Smooth muscle cell (in vitro differentiated cells): ENCODE data around the gene C1orf198. TPM values are rescaled to one million over a fixed set of nuclear protein-coding genes. Genes with fewer than 3 reads are reported as not detected.
"Not testable (repeated sequence)": the region's sequence is repeated elsewhere in the genome, so short reads cannot be mapped to it uniquely, and the experiment has no call there.

Experiments
- DNase-seq: peaks from one replicate; lab custom pipeline; 2025; ENCODE audit not compliant: unreplicated experiment; lab: John Stamatoyannopoulos, UW
- H2AFZ ChIP-seq: fragments of 200-600 bp; sonication (generic); 2 replicates; pipeline ENCODE4 v1.6.0; 2016; ENCODE audit warnings: antibody characterized with exemption, low read depth, mild to moderate bottlenecking
- H3F3A ChIP-seq: fragments of 200-600 bp; sonication (generic); 2 replicates; pipeline ENCODE4 v1.6.0; 2017; ENCODE audit warnings: antibody characterized with exemption, low read depth
- H3K27ac ChIP-seq: fragments of 200-600 bp; sonication (generic); 2 replicates; pipeline ENCODE4 v1.5.1; 2016; ENCODE audit warnings: low read depth, mild to moderate bottlenecking
- H3K27me3 ChIP-seq: fragments of 200-600 bp; sonication (generic); 2 replicates; pipeline ENCODE4 v1.6.1; 2016; ENCODE audit warnings: low read depth, mild to moderate bottlenecking
- H3K36me3 ChIP-seq: fragments of 200-600 bp; sonication (generic); 2 replicates; pipeline ENCODE4 v1.5.1; 2016; ENCODE audit warnings: low read depth
- H3K4me1 ChIP-seq: fragments of 200-600 bp; sonication (generic); 2 replicates; pipeline ENCODE4 v1.5.1; 2016; ENCODE audit warnings: low read depth
- H3K4me2 ChIP-seq: fragments of 200-600 bp; sonication (generic); 2 replicates; pipeline ENCODE4 v1.6.0; 2016; ENCODE audit warnings: mild to moderate bottlenecking
- H3K4me3 ChIP-seq: fragments of 200-600 bp; sonication (generic); 2 replicates; pipeline ENCODE4 v1.5.1; 2016; ENCODE audit warnings: mild to moderate bottlenecking
- H3K79me2 ChIP-seq: fragments of 200-600 bp; sonication (generic); 2 replicates; pipeline ENCODE4 v1.6.0; 2016; ENCODE audit warnings: low read depth, mild to moderate bottlenecking
- H3K9ac ChIP-seq: fragments of 200-600 bp; sonication (generic); 2 replicates; pipeline ENCODE4 v1.6.0; 2016; ENCODE audit warnings: low read depth
- H3K9me3 ChIP-seq: fragments of 200-600 bp; sonication (generic); replicated peaks from 2 replicates; pipeline ENCODE4 v1.5.1; 2016; ENCODE audit warnings: low read depth
- H4K20me1 ChIP-seq: fragments of 200-600 bp; sonication (generic); 2 replicates; pipeline ENCODE4 v1.6.0; 2016; ENCODE audit warnings: low read depth
- WGBS: methylation state at CpG from one replicate; pipeline ENCODE4 v1.1.7; 2016; ENCODE audit warnings: low lambda C conversion rate; 5-methylcytosine and 5-hydroxymethylcytosine counted together
- polyA plus RNA-seq: library from polyadenylated mRNA; unstranded; fragments of >200 nt; fragmentation: Nextera tagmentation; extraction: Ambion mirVana; gene quantifications from 2 replicates; pipeline ENCODE4 v1.2.1, GENCODE V29; 2016
- total RNA-seq: library from RNA; depleted of rRNA; stranded (reverse); fragments of >200 nt; gene quantifications from 2 replicates; pipeline ENCODE4 v1.2.3, GENCODE V29; 2014
- TF ChIP-seq, protein P1 (sequence below): fragments of 200-600 bp; sonication (generic); IDR thresholded peaks from 2 replicates; pipeline ENCODE4 v1.5.1; 2017; ENCODE audit warnings: borderline replicate concordance, mild to moderate bottlenecking, antibody characterized with exemption; ENCODE audit not compliant: insufficient read depth, poor library complexity, severe bottlenecking

C1orf198 gene
- total and polyA plus RNA-seq, 2 experiments from 2014 or later, result 67.7 to 77.5 TPM

DNA sequence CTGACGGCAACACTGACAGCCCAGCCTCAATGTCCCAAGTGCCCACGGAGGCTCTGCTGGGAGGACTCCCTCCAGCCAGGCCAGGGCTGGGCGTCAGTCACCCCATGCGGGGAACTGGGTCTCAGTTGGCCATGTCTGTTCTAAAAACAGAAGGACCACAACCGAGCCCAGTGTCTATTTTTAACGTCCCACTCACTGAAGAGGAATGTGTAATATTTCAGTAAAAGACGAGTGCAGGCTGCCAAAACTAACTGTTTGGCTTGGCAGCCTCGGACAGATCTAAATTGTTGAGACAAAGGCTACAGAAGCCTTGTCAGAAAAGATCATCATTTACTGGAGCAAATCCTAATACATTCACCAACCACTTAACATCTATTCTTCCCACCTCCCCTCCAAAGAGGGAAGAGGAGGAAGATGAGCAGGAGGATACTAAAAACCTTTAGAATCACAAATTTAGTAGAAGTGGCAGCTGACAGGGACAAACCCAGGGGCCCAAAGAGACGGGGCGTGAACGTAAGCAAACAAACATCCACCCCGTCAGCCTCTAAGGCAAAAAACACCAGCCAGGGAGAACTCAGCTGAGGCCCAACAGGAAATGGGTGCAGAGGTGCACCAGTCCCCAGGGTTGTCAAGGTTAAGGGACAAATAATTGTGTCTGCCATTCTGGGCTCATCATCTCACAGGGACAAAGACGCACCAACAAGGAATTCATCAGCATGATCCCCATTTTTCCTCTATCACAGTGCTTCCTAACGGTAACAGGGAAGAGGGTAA lies 18.7 kb downstream of the C1orf198 start:
- H2AFZ ChIP-seq, result no peak overlapping the region
- H3K79me2 ChIP-seq, result peaks cover 30% of the 10 kb centered on the region
- H3K9ac ChIP-seq, result peak overlapping the region; percentile 59
- H3F3A ChIP-seq, result peaks cover 7% of the 10 kb centered on the region
- peaks cover 3% of the 10 kb centered on the region for H4K20me1 ChIP-seq
- peak overlapping the region; percentile 91 for H3K27ac ChIP-seq
- H3K4me2 ChIP-seq, result peak overlapping the region; percentile 75
- no peak overlapping the region for H3K4me3 ChIP-seq
- H3K36me3 ChIP-seq, result peaks cover 5% of the 10 kb centered on the region
- DNase-seq, result no peak
- TF ChIP-seq, protein P1, sequence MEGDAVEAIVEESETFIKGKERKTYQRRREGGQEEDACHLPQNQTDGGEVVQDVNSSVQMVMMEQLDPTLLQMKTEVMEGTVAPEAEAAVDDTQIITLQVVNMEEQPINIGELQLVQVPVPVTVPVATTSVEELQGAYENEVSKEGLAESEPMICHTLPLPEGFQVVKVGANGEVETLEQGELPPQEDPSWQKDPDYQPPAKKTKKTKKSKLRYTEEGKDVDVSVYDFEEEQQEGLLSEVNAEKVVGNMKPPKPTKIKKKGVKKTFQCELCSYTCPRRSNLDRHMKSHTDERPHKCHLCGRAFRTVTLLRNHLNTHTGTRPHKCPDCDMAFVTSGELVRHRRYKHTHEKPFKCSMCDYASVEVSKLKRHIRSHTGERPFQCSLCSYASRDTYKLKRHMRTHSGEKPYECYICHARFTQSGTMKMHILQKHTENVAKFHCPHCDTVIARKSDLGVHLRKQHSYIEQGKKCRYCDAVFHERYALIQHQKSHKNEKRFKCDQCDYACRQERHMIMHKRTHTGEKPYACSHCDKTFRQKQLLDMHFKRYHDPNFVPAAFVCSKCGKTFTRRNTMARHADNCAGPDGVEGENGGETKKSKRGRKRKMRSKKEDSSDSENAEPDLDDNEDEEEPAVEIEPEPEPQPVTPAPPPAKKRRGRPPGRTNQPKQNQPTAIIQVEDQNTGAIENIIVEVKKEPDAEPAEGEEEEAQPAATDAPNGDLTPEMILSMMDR, result no peak
- no peaks in the 10 kb centered on the region for H3K9me3 ChIP-seq
- 23% methylated on average over 14 of the region's 14 CpGs for WGBS
- peaks cover 25% of the 10 kb centered on the region for H3K4me1 ChIP-seq
- H3K27me3 ChIP-seq, result no peaks in the 10 kb centered on the region

DNA sequence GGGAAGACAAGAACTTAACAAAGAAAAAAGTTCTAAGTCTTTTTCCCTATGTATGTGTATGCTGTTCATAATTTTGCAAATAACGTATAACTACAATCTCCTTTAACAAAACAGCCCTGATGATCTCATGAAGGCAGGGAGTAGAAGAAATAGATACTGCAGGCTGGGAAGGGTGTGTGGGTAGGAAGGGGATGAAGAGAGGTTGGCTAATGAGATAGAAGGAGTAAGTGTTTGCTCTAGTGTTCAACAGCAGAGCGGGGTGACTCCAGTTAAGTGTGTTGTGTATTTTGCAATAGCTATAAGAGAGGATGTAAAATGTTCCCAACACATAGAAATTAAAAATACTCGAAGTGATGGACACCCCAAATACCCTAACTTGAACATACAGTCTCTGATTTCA lies 20.1 kb downstream of the C1orf198 start:
- Histone ChIP-seq H3K36me3 (peaks cover 5% of the 10 kb centered on the region), H3K4me1 (peaks cover 25% of the 10 kb centered on the region), H4K20me1 (peaks cover 8% of the 10 kb centered on the region), H3K9ac (no peak overlapping the region), H3K4me3 (no peak overlapping the region), H3K27me3 (no peaks in the 10 kb centered on the region), H3F3A (peaks cover 7% of the 10 kb centered on the region), H2AFZ (no peak overlapping the region), H3K9me3 (no peaks in the 10 kb centered on the region), H3K79me2 (peaks cover 24% of the 10 kb centered on the region), H3K4me2 (peak overlapping the region; percentile 75), H3K27ac (peak overlapping the region; percentile 91)
- WGBS, result 55% methylated on average over 3 of the region's 3 CpGs
- TF ChIP-seq, protein P1, result no peak
- no peak for DNase-seq

DNA sequence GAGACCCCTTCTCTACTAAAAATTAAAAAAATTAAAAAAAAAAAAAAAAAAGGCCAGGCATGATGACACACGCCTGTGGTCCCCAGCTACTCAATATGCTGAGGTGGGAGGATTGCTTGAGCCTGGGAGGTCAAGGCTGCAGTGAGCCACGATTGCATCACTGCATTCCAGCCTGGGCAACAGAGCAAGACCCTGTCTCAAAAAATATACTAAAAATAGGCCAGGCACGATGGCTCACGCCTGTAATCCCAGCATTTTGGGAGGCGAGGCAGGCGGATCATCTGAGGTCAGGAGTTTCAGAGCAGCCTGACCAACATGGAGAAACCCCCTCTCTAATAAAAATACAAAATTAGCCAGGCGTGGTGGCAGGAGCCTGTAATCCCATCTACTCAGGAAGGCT lies 23.1 kb downstream of the C1orf198 start:
- Histone ChIP-seq H3K79me2 (peaks cover 14% of the 10 kb centered on the region), H4K20me1 (peaks cover 13% of the 10 kb centered on the region)
- H3K4me1 ChIP-seq, H3K36me3 ChIP-seq, H3K9ac ChIP-seq, H3K4me2 ChIP-seq, H3K9me3 ChIP-seq, H3K27me3 ChIP-seq, H3F3A ChIP-seq, H3K4me3 ChIP-seq, DNase-seq, H2AFZ ChIP-seq, H3K27ac ChIP-seq: not testable (repeated sequence)
- 60% methylated on average over 7 of the region's 7 CpGs for WGBS

DNA sequence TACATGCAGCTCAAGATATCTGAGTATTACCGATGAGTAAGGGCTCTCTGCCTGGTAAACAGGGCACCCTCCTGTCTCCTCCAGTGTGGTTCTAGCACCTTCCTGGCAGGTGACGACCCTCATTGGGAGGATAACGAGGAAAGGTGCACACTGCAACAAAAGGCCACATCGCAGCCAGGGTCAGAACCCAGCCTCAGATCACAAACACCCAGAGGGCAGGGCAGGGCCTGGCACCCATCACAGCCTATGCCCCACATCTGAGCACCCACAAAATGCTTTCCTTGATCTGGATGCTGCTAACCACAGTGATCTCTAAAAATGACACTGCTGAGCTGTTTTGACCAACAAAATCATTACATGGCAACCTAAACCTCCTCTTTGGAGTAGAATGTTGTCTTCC lies 23.8 kb downstream of the C1orf198 start:
- peaks cover 2% of the 10 kb centered on the region for H3K36me3 ChIP-seq
- no peak overlapping the region for H3K4me2 ChIP-seq
- no peaks in the 10 kb centered on the region for H3K27me3 ChIP-seq
- no peak overlapping the region for H3K4me3 ChIP-seq
- WGBS, result 98% methylated on average over 4 of the region's 4 CpGs
- peaks cover 17% of the 10 kb centered on the region for H4K20me1 ChIP-seq
- TF ChIP-seq, protein P1, result no peak
- H3K9ac ChIP-seq, result no peak overlapping the region
- H3K9me3 ChIP-seq, result no peaks in the 10 kb centered on the region
- H3K27ac ChIP-seq, result no peak overlapping the region
- H3F3A ChIP-seq, result no peaks in the 10 kb centered on the region
- no peak for DNase-seq
- H2AFZ ChIP-seq, result no peak overlapping the region
- peaks cover 3% of the 10 kb centered on the region for H3K4me1 ChIP-seq
- peaks cover 14% of the 10 kb centered on the region for H3K79me2 ChIP-seq
